Right renal pelvis (tissue), 4 donors: ENCODE measurements around the gene OR10P1. TPM values are rescaled to one million over a fixed set of nuclear protein-coding genes. Genes with fewer than 3 reads are reported as not detected.
"Not testable (repeated sequence)": the region's sequence is repeated elsewhere in the genome, so short reads cannot be mapped to it uniquely, and the experiment has no call there.

Source experiments
- DNase-seq, 4 donors: peaks; one replicate each; pipeline ENCODE4 v3.0.0-alpha.2; 2013; ENCODE audit warnings: low read depth in 4 of 4, low spot score in 3 of 4, missing footprints in 1 of 4
- polyA plus RNA-seq, 4 donors: library from polyadenylated mRNA; unstranded; fragments of 120-200 nt; gene quantifications; one replicate each; pipeline ENCODE4 v1.2.1, GENCODE V29; 2013; ENCODE audit not compliant: insufficient read length in 4 of 4

Gene OR10P1
- polyA plus RNA-seq, 4 donors: not detected

DNA sequence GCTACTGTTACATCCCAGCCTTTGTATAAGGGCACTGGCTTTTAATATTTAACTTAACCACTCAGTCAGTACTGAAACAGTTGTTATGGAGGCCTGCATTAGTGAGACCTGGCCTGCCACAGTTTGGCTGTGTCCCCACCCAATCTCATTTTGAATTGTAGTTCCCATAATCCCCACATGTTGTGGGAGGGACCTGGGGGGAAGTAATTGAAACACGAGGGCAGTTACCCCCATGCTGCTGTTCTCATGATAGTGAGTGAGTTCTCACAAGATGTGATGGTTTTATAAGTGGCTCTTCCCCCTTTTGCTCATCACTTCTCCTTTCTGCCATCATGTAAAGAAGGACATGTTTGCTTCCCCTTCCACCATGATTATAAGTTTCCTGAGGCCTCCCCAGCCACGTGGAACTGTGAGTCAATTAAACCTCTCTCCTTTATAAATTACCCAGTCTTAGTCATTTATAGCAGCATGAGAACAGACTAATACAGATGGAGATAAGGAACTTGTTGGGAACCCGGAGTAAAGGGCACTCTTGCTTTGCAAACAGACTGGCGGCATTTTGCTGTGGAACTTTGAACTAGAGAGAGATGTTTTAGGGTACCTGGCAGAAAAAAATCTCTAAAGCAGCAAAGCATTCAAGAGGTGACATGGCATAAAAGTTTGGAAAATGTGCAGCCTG, 14.1 kb downstream of the OR10P1 start:
- DNase-seq: not testable (repeated sequence)

DNA sequence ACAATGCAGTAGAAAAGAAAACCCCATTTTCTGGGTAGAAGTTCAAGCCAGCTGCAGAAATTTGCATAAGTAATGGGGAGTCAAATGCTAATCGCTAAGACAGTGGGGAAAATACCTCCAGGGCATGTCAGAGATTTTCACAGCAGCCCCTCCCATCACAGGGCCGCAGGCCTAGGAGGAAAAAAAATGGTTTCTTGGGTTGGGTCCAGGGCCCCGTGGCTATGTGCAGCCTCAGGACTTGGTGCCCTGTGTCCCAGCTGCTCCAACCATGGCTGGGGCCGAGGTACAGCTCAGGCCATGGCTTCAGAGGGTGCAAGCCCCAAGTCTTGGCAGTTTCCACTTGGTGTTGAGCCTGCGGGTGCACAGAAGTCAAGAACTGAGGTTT, 14.6 kb downstream of the OR10P1 start:
- DNase-seq: no peak

GRCh38 chr12:55652352-55652751, 15.7 kb downstream of the OR10P1 start:
- no peak for DNase-seq

DNA sequence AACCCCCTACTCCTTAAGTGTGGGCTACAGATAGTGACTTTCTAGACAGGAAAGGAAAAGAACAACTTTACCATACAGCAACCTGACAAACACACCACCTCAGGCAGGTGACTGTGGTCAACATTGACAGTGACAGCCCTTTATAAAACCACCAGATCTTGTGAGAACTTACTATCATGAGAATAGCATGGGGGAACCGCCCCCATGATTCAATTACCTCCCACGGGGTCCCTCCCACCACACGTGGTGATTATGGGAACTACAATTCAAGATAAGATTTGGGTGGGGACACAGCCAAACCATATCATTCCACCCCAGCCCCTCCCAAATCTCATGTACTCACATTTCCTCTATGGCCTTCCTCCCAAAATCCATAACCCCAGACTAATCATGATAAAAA, 16.3 kb downstream of the OR10P1 start:
- DNase-seq: no peak

DNA sequence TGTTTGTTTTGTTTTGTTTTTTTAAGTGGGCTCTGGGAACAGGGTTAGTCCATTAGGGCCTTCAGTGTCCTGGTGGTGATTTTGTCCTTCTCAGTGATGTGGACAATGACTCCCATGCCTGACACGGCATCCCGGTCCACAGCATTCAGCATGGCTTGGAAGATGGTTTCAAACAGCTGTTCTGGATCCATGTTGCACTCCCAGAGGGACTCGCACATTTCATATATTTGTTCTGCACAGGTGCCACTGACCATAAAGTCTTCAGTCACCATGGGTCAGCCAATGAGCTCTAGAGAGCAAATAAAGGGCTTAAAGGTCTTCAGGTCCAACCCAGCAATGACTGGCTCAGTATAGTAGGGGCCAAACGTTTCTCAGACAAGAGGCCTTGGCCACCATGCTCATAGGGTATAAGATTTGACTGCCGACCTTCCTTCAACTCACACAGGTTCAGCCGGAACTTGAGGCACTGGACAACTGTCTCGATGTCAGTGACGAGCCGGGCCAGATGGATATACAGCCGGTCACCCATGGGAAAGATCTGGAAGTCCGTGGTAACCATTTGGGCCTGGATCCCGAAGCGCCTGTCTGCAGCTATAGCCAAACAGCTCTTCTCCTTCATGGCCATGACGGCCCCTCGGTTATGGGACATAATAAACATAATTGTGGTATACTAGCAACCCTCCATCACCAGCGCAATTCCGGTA, 18.0 kb downstream of the OR10P1 start:
- no peak for DNase-seq

- no peak for DNase-seq
Measured at GRCh38 chr12:55657212-55657611, 20.5 kb downstream of the OR10P1 start.

- DNase-seq: no peak
Measured at GRCh38 chr12:55658212-55658611, 21.5 kb downstream of the OR10P1 start.

GRCh38 chr12:55658635-55659391, 22.1 kb downstream of the OR10P1 start:
- DNase-seq: no peak

DNA sequence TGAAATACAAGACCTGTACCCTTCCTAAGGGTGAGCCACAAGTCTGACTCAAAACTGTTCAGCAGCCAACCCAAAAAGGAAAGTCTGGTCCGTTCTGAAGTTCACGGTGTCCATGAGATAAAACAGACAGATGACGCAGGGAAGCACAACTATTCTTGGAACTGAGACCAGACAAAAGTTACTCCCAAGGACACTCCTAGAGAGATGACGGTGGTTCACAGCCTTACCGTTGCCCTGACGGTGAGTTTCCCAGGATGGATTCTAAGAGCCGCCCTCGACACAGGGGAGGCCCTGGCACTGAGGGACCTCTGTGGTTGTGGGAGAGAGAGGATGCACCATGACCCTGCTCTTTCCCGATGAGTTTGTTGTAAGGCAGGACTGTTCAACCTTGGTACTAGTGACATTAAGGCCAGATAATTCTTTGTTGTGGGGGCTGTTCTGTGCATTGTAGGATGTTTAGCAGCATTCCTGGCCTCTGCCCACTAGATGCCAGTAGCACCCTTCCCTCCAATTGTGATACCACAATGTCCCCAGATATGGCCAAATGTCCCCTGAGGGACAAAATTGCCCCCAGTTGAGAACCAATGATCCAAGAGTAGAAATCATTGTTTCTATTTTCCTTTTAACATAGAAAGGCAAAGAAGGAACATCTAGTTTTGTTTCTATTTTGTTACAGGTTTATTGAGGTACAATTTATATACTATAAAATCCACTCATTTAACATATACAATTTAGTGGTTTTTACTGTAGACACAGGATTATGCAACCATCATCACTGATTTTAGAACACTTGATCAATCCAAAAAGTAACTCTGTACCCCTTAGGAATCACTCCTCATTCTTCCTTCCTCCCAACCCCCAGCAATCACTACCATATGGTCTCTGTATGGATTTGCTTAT, 23.0 kb downstream of the OR10P1 start:
- DNase-seq: no peak

DNA sequence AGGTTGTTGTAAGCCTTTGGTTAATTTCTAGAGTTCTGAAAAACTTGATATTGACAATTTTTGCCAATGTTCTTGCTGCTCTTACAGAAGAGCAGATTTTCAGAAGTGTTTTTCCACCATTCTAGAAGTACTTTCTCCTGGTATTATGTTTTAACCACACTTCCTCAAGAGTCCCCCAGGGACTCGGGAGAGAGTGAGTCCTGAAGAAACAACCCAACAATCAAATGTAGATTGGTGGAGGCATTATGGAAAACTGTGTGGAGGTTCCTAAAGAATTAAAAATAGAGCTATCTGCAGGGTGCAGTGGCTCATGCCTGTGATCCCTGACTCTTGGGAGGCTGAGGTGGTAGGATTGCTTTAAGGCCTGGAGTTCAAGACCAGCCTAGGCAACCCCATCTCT, 26.7 kb downstream of the OR10P1 start:
- DNase-seq: no peak

GRCh38 chr12:55664826-55665225, 28.1 kb downstream of the OR10P1 start:
- DNase-seq: no peak

DNA sequence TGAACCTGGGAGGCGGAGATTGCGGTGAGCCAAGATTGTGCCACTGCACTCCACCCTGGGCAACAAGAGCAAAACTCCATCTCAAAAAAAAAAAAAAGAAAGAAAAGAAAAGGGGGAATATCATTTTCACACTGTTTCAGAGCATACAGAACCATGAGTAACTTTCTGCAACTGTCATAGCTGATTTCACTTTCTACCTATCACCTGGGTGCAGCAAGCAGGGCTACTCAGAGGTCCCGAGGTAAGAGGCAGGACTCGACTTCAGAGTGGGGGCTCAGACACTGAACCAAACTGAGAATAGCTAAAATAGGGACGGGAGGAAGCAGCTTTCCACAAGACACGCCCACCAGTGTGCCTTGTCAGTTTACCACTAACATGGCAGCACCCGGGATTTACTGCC, 29.8 kb downstream of the OR10P1 start:
- no peak for DNase-seq

DNA sequence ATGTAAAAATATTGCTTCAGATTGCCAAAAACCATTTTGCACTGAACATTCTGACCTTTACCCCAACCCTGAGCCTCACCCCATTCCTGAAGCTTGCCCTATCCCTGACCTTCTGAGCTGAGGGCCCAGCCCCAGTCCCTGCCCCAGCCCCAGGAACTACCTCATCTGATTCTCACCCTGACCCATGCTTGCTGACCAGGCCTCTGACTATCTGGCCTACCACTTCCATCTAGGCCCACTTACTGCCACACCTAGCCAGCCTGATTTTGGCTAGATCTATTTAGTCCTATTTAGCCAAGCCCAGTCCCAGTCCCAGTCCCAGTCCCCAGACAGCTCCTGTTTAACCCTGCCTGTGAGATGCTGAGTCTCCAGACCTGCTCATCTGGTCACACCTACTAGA, 33.6 kb downstream of the OR10P1 start:
- DNase-seq: no peak

- no peak for DNase-seq
Measured at GRCh38 chr12:55671746-55672145, 35.1 kb downstream of the OR10P1 start.

DNA sequence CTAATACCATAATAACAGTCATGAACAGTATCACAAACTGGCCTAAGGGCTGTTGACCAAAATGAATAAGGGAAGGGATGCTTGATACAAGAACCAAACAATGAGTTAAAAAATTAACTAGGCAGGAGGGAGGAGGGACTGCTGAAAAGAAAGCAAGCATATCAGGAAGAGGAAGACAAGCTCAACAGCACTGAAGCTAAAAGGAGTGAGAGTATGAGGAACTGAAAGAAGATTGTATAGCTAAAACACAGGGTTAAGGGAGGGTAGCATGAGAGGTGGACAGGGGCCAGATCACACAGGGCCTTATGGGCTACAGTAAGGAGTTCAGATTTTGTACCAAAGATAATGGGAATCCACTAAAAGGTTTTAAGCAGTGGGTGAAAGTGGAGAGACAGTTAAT, 36.9 kb downstream of the OR10P1 start:
- DNase-seq: no peak

DNA sequence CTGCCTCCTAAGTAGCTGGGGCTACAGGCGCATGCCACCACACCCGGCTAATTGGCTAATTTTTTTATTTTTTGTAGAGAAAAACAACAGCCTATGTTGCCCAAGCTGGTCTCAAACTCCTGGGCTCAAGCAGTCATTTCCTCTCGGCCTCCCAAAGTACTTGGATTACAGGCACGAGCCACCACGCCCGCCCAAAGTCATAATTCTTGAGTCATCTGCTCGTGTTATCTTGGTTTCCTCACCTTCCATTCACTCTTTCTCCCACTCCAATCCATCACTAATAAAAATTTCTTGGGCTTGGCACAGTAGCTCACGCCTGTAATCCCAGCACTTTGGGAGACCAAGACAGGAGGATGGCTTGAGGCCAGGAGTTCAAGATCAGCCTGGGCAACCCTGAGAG, 39.0 kb downstream of the OR10P1 start:
- no peak for DNase-seq

GRCh38 chr12:55676707-55677106, 40.0 kb downstream of the OR10P1 start:
- DNase-seq: no peak

DNA sequence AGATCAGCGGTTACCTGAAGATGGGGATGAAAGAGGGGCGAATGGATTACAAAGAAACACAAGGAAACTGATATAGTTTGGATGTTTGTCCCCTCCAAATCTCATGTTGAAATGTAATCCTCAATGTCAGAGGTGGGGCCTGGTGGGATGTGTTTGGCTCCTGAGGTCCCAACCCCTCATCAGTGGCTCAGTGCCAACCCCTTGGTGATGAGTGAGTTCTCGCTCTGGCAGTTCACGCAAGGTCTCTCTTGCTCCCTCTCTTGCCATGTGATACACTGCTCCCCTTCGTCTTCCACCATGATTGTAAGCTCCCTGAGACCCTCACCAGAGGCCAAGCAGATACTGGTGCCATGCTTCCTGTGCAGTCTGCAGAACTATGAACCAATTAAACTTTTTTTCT, 43.0 kb downstream of the OR10P1 start:
- no peak for DNase-seq

DNA sequence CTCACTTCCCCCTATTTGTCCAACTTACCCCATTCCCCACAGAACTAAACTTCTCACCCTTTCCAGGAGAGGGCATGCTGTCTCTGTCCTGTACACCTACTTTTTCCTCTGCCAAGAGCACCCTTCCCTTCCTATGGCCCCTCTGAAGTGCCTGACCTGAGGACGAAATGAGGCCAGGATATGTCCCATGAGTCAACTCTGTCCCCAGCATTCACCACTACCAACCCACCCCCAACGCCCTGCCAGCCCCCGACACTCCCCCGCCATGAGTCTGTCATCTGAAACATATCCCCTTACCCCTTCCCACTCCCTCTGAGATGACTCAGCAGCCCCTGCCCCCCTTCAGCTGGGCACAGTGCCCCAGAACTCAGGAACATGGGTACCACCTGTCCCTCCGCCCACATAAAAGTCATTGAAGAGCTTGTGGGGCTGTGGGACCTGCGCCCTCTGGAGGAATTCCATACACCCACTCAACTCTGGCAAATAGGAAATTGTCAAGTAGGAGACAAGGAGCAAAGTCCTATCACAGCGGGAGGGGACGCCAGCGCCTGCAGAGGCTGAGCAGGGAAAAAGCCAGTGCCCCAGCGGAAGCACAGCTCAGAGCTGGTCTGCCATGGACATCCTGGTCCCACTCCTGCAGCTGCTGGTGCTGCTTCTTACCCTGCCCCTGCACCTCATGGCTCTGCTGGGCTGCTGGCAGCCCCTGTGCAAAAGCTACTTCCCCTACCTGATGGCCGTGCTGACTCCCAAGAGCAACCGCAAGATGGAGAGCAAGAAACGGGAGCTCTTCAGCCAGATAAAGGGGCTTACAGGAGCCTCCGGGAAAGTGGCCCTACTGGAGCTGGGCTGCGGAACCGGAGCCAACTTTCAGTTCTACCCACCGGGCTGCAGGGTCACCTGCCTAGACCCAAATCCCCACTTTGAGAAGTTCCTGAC, 44.7 kb downstream of the OR10P1 start:
- peak; percentile 39 to 67 (median 55) for DNase-seq
